GM12892 (cell line): ENCODE data around the gene UBASH3A.

Experiments
- DNase-seq: peaks from one replicate; pipeline ENCODE4 v3.0.0; 2011; ENCODE audit not compliant: insufficient read length
- FAIRE-seq: peaks from 2 replicates; lab custom pipeline; 2011; peaks lifted over from hg19 to GRCh38; lab: Jason Lieb, UNC
- POLR2A ChIP-seq: IDR thresholded peaks from 2 replicates; pipeline ENCODE4 v1.6.1; 2011; ENCODE audit warnings: low read depth, low read length, control low read depth
- POLR2AphosphoS5 ChIP-seq: IDR thresholded peaks from 2 replicates; pipeline ENCODE4 v1.6.1; 2011; ENCODE audit warnings: low read depth, low read length, control low read depth
- TAF1 ChIP-seq: IDR thresholded peaks from 2 replicates; pipeline ENCODE4 v1.6.1; 2011; ENCODE audit warnings: low read depth, mild to moderate bottlenecking, control low read depth, low read length, borderline replicate concordance

Gene UBASH3A

GRCh38 chr21:42453224-42453985 is 49.7 kb downstream of the UBASH3A start:
- FAIRE-seq (no peak), DNase-seq (no peak)
- no peak for TF ChIP-seq POLR2A
- TF ChIP-seq TAF1: no peak
- no peak for TF ChIP-seq POLR2AphosphoS5

- DNase-seq: no peak
- no peak for TF ChIP-seq POLR2A
- no peak for TF ChIP-seq TAF1
- no peak for TF ChIP-seq POLR2AphosphoS5
- no peak for FAIRE-seq
Measured at GRCh38 chr21:42453986-42454570, 50.4 kb downstream of the UBASH3A start.

GRCh38 chr21:42454786-42455185 is 51.1 kb downstream of the UBASH3A start:
- TF ChIP-seq TAF1 (no peak), POLR2AphosphoS5 (no peak), POLR2A (no peak)
- DNase-seq (no peak), FAIRE-seq (no peak)

GRCh38 chr21:42455196-42455595 is 51.5 kb downstream of the UBASH3A start:
- TF ChIP-seq POLR2AphosphoS5: no peak
- TF ChIP-seq POLR2A: no peak
- no peak for TF ChIP-seq TAF1
- DNase-seq (no peak), FAIRE-seq (no peak)

- DNase-seq: no peak
- no peak for FAIRE-seq
- TF ChIP-seq POLR2AphosphoS5 (no peak), POLR2A (no peak), TAF1 (no peak)
Measured at GRCh38 chr21:42455754-42456440, 52.2 kb downstream of the UBASH3A start.

- no peak for DNase-seq
- no peak for FAIRE-seq
- TF ChIP-seq TAF1: no peak
- no peak for TF ChIP-seq POLR2AphosphoS5
- no peak for TF ChIP-seq POLR2A
Measured at GRCh38 chr21:42456457-42456856, 52.8 kb downstream of the UBASH3A start.

- DNase-seq: no peak
- no peak for FAIRE-seq
- TF ChIP-seq TAF1 (no peak), POLR2A (no peak), POLR2AphosphoS5 (no peak)
Measured at GRCh38 chr21:42459082-42459460, 55.4 kb downstream of the UBASH3A start.

GRCh38 chr21:42459546-42460215 is 56.0 kb downstream of the UBASH3A start:
- no peak for TF ChIP-seq POLR2A
- no peak for TF ChIP-seq POLR2AphosphoS5
- TF ChIP-seq TAF1: no peak
- FAIRE-seq (no peak), DNase-seq (no peak)

- DNase-seq: no peak
- TF ChIP-seq TAF1 (no peak), POLR2AphosphoS5 (no peak; the same call in 1 of the 2 replicates), POLR2A (no peak)
- peak; percentile 93 for FAIRE-seq
Measured at GRCh38 chr21:42460391-42461184, 56.9 kb downstream of the UBASH3A start.

GRCh38 chr21:42461185-42461520 is 57.5 kb downstream of the UBASH3A start:
- TF ChIP-seq POLR2AphosphoS5: no peak
- TF ChIP-seq TAF1: no peak
- TF ChIP-seq POLR2A: no peak
- FAIRE-seq (no peak), DNase-seq (no peak)
